ENCODE results near the gene RNF126.
A peak's percentile ranks its signal among the peaks of the same experiment; 100 is the strongest.
"Not testable (repeated sequence)": the region's sequence is repeated elsewhere in the genome, so short reads cannot be mapped to it uniquely, and the experiment has no call there.

The RNF126 gene

DNA sequence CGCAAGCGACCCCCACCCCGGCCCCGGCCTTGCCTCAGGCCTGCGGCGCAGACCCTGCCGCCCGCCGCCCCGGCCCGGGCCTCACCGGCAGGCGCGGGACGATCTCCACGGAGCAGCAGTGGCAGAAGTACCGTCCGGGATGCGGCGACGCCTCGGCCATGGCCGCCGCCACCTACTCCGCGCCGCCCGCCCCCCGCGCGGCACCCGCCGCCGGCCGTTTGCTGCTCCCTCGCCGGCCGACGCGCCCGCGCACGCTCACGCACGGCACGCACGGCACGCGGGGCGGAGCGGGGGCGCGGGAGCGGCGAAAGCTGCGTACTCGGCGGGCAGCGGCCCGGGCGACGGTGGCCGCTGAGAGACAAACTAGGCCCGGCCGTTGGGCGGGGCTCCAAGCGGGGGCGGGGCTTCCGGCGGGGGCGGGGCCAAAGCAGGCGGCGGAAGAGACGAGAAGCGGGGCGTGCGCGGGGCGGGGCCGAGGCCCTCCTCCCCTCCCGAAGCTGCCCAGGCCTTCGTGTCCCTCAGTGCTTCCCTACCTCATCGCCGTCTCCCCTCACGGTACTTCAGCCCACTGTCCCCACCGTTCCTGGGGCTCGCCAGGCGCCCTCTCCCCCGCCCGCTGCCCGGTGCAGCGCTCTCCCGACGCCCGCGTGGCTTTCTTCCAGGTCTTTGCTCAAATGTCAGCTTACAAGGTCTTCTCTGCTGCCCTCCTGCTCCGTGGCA lies at the start of gene RNF126:
RNF126 (minus strand) TSS at position 253 of the 720 bp plus-strand sequence; CDS start at position 160, 93 bp downstream.
- DNase-seq (ENCODE audit: low spot score), result peak; percentile 92

DNA sequence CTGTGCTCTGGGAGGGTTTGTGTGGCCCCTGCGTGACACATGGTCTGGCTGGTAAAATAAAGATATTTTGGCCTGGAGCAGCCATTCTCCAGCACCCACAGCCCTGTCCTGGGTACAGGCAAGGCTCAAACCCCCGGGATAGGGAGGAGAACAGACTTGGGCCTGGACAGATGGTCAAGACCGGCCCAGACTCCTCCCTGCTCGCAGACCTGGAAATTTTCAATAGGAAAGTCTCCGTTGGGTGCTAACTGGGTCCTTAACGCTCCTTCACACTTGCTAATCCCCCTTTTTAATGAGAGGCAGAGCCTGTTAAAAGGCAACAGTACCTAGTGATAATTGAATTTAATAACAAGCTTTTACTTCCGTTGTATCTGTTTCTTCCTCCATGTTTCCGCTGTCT lies 48.2 kb upstream of the RNF126 start:
- no peak for DNase-seq (ENCODE audit: low spot score)

DNA sequence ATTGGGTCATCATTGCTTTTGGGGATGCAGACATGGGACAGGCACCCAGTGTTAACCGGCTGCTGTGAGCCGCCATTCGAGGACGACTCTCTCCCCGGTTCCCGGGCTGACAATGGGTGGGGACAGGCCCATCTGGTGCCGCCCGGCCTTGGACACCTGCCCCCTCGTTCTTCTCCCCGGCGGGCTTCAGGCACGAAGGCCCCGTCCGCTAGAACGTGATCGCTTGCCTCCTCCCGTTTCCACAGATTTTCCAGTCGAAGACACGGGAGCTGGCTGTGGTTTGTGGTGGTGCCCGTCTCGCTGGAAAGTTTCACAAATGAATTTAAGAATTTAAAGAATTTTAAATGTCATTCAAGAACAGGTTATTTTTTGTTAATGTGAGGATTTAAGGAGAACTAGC lies 47.8 kb upstream of the RNF126 start:
- no peak for DNase-seq (ENCODE audit: low spot score)

DNA sequence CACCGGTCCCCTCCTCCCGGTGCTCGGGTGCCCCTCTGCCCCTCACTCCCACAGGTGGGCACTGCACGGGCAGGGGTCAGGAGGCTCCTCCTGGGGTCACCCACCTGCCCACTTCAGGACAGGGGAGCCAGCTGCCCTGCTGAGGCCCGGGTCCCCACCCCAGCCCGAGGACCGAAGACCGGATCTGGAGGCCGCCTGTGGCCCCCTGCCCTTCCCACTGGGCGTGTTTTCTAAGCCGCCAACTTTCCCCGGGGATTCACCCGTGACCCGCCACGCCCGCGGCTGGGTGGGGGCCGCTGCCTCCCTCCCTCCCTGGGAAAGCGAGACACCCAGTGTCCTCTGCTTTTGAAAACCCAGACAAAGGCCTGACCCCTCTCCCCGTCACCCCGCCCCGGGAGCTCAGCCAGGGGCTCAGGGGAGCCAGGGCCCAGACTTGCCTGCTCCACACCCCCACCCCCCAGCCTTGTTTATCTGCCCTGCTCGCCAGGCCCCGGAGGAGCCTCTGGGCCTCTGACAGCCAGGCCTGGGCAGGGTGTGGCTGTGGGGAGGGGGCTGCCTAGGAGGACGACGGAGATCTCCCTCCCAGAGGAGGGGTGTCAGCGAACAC lies 47.1 kb upstream of the RNF126 start:
- no peak for DNase-seq (ENCODE audit: low spot score)

DNA sequence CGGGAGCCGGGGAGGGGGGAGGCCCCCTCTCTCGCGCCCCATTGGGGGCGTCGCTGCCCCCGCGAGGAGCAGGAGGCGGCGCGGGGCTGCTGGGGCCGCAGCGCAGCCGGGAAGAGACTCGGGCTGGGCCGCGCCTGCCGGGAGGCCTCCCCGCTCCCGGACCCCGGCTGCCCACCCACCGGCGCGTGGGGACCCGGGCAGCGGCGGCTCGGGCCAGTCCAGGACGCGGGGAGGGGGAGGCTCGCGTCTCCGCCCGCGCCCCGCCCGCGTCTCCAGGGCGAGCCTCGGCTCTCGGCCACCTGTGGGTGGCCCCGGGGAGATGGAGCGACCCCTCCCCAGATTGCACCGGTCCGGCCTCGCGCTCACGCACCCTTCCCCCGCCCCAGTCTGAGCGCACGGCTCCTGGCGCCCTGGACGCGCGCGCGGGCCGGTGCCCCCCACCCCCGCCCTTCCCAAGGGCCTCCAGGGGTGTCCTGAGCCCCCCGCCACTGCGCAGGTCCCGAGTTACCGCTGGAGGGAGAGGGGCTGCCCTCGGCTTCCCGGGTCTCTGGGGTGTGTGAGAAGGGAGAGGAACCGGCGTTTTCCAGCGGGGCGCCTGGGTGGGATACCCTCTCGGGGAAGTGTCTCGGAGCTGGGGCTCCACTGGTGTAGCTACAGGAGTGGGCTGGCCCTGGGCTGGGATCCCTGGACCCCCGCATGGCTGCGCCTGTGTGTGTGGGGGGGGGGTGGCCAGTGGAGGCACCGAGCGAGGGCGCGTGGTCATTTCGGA lies 46.4 kb upstream of the RNF126 start:
- DNase-seq (ENCODE audit: low spot score), result no peak

DNA sequence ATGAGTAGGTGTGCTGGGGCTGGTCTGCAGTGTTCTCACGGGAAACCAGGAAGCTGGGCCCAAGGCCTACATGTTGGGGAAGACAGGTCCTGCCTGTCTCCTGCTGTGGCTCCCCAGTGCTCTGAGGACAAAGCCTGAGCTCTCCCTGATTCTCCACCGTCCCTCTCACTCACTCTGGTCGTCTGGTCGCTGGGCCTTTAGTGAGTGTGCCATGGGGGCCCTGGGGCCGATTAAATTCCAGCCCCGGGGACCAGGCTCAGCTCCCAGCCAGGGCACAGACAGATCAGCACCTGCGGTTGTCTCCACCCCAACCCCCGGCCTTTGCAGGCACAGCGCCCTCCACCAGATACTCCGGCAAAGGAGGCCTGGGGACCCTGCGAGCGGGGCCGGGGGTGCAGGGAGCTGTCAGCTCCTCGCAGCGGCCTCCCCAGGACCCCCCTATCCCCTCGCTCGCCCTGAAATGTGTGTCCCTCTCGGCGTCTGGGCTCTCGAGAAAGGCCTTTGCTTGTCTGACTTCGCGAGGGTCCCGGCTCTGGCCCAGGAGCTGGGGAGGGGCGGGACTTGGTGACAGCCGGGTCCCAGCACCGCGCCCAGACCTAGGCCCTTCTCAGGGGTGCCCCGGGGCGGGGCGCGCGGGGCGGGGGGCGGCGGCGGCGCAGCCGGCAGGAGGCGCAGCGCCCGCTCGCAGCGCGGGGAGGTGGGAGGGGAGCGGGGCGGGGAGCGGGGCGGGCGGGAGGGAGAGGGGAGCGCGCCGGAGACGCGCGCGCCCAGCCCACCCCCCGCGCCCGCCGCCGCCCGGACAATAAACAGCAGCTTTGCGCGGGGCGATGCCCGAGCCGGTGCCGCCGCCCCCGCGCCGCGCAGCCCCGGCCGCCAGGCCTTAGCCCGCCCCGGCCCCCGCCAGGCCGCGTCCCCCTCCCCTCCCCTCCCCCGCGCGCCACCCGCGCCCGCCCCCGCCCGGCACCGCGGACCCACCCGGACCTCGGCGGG lies 45.4 kb upstream of the RNF126 start, which contains the start of gene PALM:
PALM (plus strand) TSS at position 782 of the 990 bp plus-strand sequence. CDS start 212 bp downstream, outside the sequence.
- no peak for DNase-seq (ENCODE audit: low spot score)

DNA sequence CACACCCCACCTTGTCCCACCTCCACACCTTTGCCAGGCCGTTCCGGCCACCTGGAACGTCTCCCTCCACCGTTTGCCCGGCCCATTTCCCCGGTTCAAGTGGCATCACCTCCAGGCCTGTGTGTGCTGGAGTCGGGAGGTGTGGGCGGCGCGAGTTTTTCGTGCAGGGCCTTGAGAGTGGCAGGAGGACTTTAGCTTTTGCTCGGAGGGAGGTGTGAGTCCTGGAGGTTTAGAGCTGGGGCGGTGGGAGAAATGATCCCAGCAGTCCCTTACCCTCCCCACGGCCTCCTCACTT lies 41.4 kb upstream of the RNF126 start:
- no peak for DNase-seq (ENCODE audit: low spot score)

DNA sequence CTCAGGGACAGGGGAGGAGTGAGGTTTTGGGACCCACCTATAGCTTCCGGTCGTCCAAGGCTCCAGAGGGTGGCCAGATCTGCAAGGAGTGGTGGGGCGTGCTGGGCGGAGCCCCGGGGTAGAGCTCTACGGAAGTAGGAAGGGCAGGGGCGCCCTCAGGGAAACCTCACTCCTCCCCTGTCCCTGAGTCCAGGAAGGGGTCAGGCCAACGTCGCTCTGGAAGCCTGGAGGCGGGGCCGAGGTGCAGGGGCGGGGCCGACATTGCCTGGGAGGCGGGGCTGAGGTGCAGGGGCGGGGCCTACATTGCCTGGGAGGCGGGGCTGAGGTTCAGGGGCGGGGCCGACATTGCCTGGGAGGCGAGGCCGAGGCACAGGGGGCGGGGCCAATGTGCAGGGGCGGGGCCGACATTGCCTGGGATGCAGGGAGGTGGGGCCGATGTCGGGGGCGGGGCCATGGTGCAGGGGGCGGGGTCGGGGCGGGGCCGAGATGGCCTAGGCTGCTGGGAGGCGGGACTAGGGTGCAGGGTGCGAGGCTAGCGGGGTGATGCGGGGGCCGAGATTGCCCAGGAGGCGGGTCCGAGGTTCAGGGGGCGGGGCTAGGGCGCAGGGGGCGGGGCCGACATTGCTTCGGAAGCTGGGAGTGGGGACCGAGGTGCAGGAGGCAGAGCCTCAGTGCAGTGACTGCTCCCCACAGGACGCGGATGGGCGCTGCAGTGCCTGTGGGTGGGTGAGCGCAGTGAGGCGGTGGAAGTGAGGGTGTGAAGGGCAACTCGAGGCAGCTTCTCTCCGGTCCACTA lies 40.8 kb upstream of the RNF126 start:
- DNase-seq (ENCODE audit: low spot score), result peak; percentile 72

DNA sequence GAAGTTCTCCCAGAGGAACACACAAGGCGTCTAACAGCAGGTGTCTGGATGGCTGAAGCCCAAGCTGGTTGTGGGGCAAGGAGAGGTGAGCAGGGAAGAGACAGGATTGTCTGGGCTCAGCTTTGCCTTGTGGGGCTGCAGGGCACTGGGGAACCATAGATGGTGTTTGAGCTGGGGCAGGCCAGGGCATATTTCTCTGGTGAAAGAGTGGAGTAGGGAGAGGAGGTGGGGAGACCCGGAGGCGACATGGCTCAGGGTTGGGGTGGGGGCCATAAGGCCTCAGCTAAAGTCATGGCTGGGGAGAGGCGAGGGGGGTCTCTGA lies 40.3 kb upstream of the RNF126 start:
- DNase-seq (ENCODE audit: low spot score), result no peak

DNA sequence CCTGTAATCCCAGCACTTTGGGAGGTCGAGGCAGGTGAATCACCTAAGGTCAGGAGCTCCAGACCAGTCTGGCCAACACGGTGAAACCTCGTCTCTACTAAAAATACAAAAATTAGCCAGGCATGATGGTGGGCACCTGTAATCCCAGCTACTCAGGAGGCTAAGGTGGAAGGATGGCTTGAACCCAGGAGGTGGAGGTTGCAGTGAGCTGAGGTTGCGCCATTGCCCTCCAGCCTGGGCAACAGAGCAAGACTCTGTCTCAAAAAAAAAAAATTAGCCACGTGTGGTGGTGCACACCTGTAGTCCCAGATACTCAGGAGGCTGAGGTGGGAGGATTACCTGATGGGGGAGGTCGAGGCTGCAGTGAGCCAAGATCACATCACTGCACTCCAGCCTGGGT lies 39.8 kb upstream of the RNF126 start:
- DNase-seq (ENCODE audit: low spot score), result not testable (repeated sequence)

DNA sequence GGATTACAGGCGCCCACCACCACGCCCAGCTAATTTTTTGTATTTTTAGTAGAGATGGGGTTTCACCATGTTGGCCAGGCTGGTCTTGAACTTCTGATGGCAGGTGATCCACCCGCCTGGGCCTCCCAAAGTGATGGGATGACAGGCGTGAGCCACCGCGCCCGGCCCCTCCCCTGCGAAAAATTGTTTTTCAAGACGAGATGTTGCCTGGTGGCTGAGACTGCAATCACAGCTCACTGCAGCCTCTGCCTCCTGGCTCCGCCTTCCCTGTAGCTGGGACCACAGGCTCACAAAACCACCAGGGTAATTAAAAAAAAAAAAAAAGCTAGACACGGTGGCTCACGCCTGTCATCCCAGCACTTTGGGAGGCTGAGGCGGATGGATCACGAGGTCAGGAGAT lies 36.9 kb upstream of the RNF126 start:
- not testable (repeated sequence) for DNase-seq (ENCODE audit: low spot score)

DNA sequence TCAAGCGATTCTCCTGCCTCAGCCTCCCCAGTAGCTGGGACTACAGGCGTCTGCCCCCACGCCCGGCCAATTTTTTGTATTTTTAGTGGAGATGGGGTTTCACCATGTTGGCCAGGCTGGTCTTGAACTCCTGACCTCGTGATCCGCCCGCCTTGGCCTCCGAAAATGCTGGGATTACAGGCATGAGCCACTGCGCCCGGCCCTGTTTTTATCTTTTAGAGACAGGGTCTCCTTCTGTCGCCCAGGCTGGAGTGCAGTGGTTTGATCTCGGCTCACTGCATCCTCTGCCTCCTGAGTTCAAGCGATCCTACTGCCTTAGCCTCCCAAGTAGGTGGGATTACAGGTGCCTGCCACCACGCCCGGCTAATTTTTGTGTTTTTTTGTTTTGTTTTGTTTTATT lies 35.5 kb upstream of the RNF126 start:
- not testable (repeated sequence) for DNase-seq (ENCODE audit: low spot score)

DNA sequence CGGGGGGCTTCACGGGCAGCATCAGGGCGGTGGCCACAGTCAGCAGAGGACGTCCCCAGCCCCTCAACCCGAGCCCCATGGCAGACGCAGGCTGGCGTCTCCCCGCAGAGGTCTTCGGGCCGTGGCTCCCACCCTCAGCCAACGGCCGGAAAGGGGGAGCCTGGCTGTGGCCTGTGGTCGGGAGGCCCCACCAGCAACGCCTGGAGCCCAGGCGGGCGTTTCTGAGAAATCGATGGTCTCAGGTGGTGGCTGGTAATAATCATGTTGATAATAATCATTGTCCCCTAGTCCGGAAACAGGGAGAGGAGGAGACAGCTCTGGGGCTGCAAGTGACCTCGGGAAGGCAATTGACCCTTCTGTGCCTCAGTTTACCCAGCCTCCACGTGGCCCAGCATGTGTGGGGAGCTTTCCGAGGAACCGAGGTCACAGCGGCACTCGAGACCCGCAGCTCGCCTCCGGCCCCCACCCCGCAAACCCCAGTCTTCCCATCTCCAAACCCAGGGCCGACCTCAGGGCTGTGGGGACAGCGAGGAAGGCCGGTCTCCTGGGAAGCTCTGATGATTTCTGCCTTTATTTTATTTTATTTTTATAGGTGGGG lies 32.4 kb upstream of the RNF126 start, which contains the start of gene PRSS57:
PRSS57 (minus strand) TSS at position 101 of the 598 bp plus-strand sequence; CDS start at position 79, 22 bp downstream.
- no peak for DNase-seq (ENCODE audit: low spot score)

DNA sequence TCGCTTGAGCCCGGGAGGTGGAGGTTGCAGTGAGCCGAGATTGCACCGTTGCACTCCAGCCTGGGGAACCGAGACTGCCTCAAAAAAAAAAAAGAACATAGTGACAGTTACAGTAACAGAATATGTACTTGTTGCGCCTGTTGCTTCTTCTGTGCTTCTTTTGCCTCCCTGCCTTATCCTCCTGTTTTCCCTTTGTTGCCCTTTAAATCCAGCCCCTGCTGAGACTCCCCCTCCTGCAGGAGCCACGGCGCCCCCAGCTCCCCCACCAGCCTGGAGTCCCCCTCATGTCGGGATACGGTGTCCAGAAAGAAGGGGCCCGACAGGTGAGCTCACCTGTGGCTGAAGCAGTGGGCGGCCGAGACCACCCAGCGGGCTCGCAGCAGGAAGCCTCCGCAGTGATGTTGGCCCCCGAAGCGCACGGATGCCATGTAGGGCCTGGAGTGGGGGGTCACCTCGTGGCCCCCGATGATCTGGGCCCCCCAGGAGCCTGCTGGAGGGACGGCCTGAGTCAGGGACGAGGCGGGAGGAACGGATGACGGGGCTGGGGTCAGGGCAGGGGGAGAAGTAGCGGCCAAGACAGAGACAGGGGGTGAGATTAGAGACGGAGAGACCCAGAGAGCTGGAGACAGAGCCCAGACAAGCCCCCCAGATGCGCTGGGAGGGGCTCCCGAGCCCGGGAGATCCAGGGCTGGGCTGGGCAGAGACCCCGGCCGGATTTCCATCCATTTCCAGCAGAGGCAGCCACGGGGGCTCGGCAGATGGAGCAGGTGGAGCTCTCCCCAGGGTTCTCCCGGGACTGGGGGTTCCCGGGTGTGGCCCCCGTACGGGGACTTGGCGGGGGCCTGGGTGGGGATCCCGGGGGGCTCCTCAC lies 31.7 kb upstream of the RNF126 start:
- DNase-seq (ENCODE audit: low spot score), result no peak

DNA sequence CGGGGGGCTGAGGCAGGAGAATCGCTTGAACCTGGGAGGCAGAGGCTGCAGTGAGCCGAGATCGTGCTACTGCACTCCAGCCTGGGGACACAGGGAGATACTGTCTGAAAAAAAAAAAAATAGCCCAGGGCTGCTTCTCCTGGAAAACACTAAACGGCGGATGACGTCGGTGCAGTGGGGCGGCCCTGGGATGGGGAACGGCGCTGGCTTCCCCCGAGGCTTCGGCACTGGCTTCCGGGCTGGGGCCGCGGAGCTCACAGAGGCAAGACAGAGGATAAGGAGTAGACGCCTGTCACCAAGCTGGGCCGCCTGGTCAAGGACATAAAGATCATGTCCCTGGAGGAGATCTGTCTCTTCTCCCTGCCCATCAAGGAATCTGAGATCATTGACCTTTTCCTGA lies 27.2 kb upstream of the RNF126 start:
- no peak for DNase-seq (ENCODE audit: low spot score)

DNA sequence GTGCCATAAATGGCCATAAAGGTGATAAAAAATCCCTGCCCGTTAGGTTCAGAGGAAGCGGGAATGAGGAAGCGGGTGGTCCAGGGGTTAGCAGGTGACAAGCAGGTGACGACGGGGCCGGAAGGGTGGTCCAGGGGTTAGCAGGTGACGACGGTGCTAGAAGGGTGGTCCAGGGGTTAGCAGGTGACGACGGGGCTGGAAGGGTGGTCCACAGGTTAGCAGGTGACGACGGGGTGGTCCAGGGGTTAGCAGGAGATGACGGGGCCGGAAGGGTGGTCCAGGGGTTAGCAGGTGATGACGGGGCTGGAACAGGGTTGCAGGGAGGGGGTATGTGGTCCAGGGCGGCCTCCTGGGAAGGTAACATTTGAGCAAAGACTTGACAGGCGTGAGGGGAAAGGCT lies 26.0 kb upstream of the RNF126 start:
- no peak for DNase-seq (ENCODE audit: low spot score)

DNA sequence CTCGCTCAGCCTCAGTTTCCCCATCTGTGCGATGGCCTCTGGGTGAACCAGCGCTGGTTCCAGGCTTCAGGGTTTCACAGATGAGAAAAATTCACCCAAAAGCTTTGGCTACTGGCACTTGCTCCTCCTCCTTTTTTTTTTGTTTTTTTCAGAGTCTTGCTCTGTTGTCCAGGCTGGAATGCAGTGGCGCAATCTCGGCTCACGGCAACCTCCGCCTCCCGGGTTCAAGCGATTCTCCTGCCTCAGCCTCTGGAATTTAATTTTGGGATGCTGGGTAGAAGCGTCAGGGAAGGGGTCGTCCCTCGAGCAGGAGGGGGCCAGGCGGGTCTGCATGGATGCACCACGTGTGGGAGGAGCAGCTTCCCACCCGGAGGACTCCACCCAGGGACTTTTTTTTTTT lies 25.2 kb upstream of the RNF126 start:
- no peak for DNase-seq (ENCODE audit: low spot score)

DNA sequence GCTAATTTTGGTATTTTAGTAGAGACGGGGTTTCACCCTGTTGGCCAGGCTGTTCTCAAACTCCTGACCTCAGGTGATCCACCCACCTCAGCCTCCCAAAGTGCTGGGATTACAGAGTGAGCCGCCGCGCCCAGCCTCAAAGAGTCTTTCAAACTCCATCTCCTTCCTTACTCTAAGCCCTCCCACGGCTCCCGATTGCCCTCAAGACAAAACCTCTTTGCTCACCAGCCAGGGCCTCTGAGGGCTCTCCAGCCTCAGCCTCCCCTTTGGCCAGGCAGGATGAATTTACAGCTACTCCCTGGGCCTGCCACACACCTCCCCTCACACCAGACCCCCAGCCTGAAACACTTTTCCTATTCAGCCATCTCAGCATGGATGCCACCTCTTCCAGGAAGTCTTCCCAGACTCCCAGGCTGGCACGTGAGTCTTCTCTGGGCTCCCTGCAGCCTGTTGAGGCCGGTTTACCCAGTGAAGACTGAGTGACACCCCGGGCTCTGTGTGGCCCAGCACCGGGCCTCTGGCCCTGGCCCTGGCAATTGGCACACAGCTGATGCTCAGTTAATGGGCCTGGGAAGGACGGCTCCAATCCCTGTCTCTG lies 24.7 kb upstream of the RNF126 start:
- DNase-seq (ENCODE audit: low spot score), result no peak

DNA sequence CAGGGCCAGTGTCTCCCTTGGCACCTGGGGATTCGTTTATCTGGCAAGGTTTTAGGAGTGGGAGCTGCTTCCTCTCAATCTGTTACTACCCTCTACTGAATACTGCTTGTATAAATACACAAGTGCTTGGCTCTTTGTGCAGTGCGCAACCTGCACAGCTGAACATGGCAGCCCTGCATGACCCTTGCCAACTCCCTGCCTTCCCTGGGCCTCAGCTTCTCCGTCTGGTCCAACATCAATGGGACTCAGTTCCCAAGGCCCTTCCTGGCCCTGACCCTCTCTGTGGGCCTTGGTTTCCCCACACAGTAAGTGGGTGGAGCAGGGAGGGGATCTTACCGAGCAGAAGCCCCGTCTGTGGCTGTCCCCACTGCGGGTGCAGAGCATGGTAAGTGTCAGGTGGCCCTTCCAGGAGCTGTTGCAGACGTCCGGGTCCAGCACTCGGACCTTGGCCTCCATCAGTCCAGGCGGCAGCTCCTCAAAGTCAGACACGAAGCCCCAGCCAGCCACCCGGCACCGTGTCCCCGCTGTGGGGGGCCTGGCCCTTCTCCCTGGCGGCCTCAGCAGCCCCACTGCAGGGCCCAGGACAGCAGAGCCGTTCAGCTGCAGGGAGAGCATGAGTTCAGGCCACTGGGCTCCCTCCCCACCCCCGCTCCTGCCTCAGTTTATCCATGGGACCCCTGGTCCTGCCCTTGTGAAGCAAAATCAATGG lies 23.7 kb upstream of the RNF126 start:
- no peak for DNase-seq (ENCODE audit: low spot score)

Data from hematopoietic multipotent progenitor cell treated with erythropoietin and hydrocortisone succinate and interleukin-3 and kit ligand, for 15 days (in vitro differentiated cells).